D341Med (cell line): Measurements from ENCODE around the gene ATG16L2.

Experiments used
- DNase-seq: peaks from one replicate; pipeline ENCODE4 v3.0.0; 2012; ENCODE audit warnings: low spot score

ATG16L2 gene

GRCh38 chr11:72814286-72815109 lies at the start of gene ATG16L2:
TSS of gene ATG16L2 (plus strand) at chr11:72814411. CDS start at chr11:72814446, 35 bp downstream.
- peak; percentile 95 for DNase-seq

GRCh38 chr11:72764503-72764902 lies 49.7 kb upstream of the ATG16L2 start:
- DNase-seq = no peak

GRCh38 chr11:72766152-72766902 lies 47.9 kb upstream of the ATG16L2 start:
- no peak for DNase-seq

DNA sequence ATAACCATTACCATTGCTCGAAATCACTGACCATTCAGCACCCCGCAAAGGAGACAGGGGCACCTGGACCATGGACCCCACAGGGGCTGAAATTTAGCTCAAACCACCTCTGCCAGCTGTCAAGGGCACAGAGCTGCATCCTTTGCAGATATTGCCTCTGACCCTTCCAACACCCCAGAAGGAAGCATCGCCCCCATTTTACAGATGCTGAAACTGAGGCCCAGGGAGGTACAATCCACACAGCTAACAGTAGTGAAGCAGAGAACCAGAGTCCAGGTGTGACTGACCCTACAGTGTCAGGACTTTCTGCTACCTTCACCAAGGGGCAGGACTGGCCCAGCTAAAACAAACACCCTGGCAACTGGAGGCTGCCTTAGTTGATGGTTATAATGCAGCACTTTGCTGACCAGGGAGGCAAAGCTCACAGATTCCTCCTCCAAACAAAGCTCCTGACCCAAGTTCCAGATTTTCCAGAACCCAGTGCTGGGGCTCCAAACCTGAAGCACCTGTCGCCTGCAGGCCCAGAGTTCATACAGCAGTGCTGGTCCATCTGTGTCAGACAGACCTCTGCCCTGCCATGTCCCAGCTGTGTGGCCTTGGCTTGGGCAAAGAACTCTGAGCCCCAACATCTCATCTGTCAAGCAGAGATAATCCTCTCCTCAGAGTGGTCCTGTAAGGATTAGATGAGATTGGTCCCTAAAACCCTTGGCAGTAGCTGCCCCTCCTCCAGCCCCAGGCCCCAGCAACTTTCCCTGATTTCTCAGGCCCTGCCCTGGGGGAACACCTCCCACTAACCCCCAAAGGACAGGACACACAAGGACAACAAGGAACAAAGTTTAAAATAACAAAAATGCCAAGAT lies 46.8 kb upstream of the ATG16L2 start:
- no peak for DNase-seq

GRCh38 chr11:72768581-72768980 lies 45.6 kb upstream of the ATG16L2 start:
- DNase-seq = no peak

DNA sequence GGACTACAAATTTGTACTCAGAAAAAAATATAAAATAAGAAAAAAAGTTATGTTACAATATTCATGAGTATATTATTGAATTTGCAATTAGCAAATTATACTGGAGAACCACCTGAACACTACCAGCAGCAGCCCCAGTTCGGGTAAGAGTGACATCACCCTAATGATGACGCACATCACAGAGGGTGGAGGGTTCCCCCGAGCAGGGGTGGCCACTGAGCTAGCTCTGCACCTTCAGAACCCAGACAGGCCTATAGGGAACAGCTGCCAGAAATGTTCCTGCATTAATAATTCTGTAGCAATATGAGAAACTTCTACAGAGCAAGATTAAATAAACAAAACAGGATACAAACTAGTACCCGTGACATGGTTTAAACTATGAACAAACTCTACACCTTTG lies 44.5 kb upstream of the ATG16L2 start:
- DNase-seq = no peak

- no peak for DNase-seq
Measured at GRCh38 chr11:72770799-72771198, 43.4 kb upstream of the ATG16L2 start.

GRCh38 chr11:72771507-72771906 lies 42.7 kb upstream of the ATG16L2 start:
- DNase-seq = no peak

- DNase-seq = no peak
Measured at GRCh38 chr11:72772059-72772458, 42.2 kb upstream of the ATG16L2 start.

- no peak for DNase-seq
Measured at GRCh38 chr11:72773291-72773690, 40.9 kb upstream of the ATG16L2 start.

DNA sequence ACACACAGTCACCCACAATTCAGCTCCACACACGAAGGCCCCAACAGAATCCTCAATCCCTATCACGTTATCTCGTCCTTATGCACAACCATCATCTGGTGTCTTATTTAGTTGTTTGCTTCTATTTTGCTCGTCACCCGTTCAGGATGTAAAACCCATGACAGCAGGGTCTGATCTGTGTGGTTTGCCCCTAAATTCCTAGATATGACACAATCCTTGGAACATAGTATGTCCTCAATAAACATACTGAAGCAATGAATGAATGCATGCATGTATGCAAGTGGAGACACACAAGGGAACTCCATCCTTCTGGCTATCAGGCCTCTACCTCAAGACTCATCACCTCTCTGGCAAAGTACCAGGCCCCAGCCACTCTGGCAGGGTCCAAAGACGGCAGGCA lies 40.5 kb upstream of the ATG16L2 start:
- DNase-seq = no peak

DNA sequence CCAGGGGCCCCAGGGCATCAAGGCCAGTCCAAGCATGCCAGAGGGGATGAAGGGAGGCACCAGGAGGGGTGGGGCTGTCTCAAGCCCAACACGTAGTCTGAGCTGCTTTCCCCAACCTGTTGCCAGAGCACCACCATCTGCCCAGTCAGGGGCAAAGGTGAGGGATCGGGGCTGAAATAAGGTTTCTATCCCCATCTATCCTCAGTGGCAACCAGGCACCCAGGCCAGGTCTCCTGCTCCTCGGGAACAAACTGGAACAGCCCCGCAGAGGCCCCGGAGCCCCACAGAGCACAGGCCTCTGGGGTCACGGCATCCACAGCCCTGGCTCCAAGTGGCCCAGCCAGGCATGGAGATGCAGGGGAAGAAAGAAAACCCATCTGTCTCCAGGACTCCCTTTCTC lies 39.7 kb upstream of the ATG16L2 start:
- no peak for DNase-seq

DNA sequence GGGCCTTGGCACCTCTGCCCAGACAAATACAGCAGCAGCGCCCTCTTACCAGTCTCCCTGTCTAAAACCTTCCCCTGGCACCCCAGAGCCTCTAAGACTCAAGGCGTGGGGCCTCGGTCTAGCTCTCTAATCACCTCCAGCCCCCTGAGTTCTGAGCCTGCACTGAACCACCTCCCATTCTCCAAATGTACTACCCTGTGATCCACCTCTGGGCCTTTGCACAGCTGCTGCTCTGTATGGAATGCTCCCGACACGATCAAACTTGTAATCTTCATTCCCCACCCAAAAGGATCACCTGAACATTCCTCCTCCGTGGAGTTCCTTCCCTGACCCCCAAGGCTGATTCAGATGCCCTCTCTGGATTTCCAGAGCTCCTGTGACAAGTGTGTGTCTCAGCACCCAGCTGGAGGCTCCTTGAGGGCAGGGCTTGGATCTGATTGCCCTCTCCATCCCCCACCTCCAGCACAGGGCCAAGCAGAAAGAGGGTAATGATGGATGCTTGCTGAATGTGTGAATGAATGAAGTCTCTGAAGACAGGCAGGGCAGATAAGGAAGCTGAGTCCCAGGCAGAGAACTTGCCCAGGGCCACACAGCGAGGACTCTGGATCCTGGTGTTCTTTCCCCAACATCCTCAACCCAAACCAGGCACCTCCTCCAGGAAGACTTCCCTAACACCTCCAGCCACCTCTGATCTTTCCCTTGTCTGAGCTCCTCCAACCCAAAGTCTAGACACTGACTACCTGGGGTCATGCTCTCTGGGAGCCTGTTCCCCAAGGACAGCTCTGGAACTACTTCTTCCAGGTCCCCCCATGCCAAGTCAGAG lies 38.7 kb upstream of the ATG16L2 start:
- DNase-seq = no peak

GRCh38 chr11:72776117-72776843 lies 37.9 kb upstream of the ATG16L2 start:
- no peak for DNase-seq

DNA sequence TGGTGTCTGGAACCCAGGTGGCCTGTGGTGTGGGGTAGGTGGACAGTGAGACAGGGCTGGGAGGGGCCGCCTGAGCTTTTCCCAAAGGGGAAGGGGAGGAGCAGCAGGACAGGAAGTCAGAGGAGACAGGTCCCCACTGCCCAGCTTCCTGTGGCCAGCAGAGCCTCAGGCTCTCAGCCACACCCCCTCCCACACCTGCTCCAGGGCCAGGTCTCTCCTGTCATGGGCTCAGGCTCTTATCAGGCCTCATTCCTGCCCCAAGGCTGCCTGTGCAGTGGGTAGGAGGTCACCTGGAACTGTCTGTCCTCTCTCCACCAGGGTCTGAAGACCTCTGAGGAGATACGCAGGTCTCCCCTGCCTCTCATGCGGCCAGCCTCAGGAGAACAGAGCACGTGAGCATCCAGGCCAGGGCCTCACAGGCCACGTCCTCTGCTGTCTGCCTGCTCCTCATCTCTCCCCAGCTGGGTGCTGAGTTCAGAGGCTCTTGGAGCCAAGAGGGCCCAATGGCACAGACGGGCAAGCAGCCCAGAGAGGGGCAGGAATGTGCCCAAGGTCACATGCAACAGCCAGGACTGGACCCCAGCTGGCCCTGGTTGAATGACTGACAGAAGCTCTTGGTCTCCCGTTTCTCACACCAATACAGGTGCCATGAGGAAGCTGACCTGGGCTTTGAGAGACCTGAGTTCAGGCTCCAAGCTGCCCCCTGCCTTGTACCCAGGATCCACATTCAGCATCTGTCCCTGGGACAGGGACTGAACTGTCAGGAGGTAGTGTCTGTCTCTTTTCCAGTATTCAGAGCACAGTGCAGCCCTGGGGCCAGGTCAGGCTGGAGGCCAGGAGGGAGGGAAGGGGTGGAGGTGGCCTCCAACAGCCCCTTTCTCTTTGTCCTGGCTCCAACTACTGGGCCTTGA lies 37.1 kb upstream of the ATG16L2 start:
- DNase-seq = no peak

DNA sequence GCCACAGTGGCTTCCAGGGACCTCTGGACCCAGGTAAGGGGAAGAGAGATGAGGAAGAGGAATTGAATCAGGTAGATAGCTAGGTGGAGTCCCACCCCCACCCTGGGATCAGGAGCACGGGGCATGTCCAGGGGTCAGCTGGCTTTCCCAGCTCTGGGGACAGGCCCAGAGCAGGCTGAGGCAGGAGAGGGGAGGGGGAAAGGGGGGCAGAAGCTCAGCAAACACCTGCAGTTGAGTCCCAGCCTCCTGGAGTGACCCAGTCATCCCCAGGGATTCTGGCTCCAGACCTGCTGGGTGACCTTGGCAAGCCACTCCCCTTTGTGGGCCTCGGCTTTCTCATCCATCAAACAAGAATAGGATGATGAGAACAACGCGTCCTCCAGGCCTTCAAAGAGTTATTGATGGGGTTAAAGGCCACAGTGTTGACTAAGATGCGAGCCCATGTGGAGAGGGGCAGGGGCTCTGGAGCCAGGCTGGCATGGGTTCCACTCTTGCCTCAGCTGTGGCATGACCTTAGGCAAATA lies 36.4 kb upstream of the ATG16L2 start:
- DNase-seq = no peak

- DNase-seq = no peak
Measured at GRCh38 chr11:72778535-72779494, 35.4 kb upstream of the ATG16L2 start.

DNA sequence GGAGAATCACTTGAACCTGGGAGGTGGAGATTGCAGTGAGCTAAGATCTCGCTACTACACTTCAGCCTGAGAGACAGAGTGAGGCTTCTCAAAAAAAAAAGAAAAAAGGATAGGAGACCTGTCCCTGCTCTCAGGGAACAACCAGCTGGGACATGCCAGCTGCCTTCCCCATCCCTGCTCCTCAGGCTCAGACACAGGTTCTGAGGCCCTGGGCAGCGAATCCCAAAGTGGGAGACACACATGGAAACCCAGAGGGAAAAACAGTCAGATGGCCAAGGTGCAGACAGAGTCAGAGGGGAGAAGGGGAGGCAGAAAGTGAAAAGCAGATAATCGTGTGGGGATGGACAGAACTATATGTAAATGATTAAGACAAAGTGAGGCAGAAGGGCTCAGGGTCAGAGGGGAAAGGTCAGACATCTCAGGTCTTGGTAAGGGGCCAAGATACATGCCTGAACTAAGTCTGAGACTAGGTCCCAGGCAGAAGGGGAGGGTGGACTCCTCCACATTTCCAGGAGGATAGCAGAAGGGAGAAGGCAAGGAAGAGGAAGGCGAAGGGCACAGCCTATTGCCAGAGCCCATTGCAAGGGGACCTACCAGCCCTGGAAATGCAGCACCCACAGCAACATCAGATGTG lies 34.6 kb upstream of the ATG16L2 start:
- no peak for DNase-seq
